Measurements from ENCODE around the gene IL26.
A peak's percentile ranks its signal among the peaks of the same experiment; 100 is the strongest.
"Not testable (repeated sequence)": the region's sequence is repeated elsewhere in the genome, so short reads cannot be mapped to it uniquely, and the experiment has no call there.

Gene IL26

GRCh38 chr12:68190301-68190700, 35.3 kb downstream of the IL26 start:
- DNase-seq: no peak

GRCh38 chr12:68189821-68190242, 35.8 kb downstream of the IL26 start:
- peak; percentile 38 for DNase-seq

- DNase-seq: no peak
Measured at GRCh38 chr12:68185598-68185997, 40.0 kb downstream of the IL26 start.

- DNase-seq: no peak
Measured at GRCh38 chr12:68180792-68181744, 44.5 kb downstream of the IL26 start.

- no peak for DNase-seq
Measured at GRCh38 chr12:68178774-68179439, 46.7 kb downstream of the IL26 start.

GRCh38 chr12:68178184-68178583, 47.4 kb downstream of the IL26 start:
- no peak for DNase-seq

GRCh38 chr12:68177562-68177961, 48.0 kb downstream of the IL26 start:
- DNase-seq: no peak

- no peak for DNase-seq
Measured at GRCh38 chr12:68176257-68176656, 49.4 kb downstream of the IL26 start.

- no peak for DNase-seq
Measured at GRCh38 chr12:68175557-68176061, 50.0 kb downstream of the IL26 start.

- DNase-seq: not testable (repeated sequence)
Measured at GRCh38 chr12:68174761-68175160, 50.8 kb downstream of the IL26 start.

GRCh38 chr12:68173792-68174191, 51.8 kb downstream of the IL26 start:
- no peak for DNase-seq

GRCh38 chr12:68170726-68171125, 54.9 kb downstream of the IL26 start:
- no peak for DNase-seq

GRCh38 chr12:68169213-68169889, 56.3 kb downstream of the IL26 start:
- no peak for DNase-seq

GRCh38 chr12:68166317-68166831, 59.2 kb downstream of the IL26 start:
- DNase-seq: no peak

GRCh38 chr12:68163560-68164081, 62.0 kb downstream of the IL26 start:
- no peak for DNase-seq

- DNase-seq: no peak
Measured at GRCh38 chr12:68162374-68162773, 63.2 kb downstream of the IL26 start.

GRCh38 chr12:68159681-68160304, 65.8 kb downstream of the IL26 start, which contains the start of gene IFNG:
TSS of gene IFNG (minus strand) at chr12:68159740. CDS start at chr12:68159615, 125 bp downstream.
- DNase-seq: no peak

GRCh38 chr12:68158432-68158831, 67.2 kb downstream of the IL26 start:
- peak; percentile 13 for DNase-seq

GRCh38 chr12:68157380-68157779, 68.2 kb downstream of the IL26 start:
- no peak for DNase-seq

- no peak for DNase-seq
Measured at GRCh38 chr12:68156636-68157035, 69.0 kb downstream of the IL26 start.

GRCh38 chr12:68154779-68155178, 70.8 kb downstream of the IL26 start:
- DNase-seq: no peak
